Astrocyte (in vitro differentiated cells and primary cell): Measurements from ENCODE around the gene INPP5B.

Experiments
- CTCF ChIP-seq: IDR thresholded peaks from 2 replicates; pipeline ENCODE4 v1.5.1; 2011; ENCODE audit warnings: low read depth, mild to moderate bottlenecking, inconsistent platforms, low read length, moderate library complexity; ENCODE audit not compliant: insufficient read depth
- EZH2 ChIP-seq: IDR thresholded peaks from 2 replicates; pipeline ENCODE4 v1.6.1; 2012; ENCODE audit warnings: mild to moderate bottlenecking, low read length, inconsistent platforms; ENCODE audit not compliant: insufficient read depth

DNA sequence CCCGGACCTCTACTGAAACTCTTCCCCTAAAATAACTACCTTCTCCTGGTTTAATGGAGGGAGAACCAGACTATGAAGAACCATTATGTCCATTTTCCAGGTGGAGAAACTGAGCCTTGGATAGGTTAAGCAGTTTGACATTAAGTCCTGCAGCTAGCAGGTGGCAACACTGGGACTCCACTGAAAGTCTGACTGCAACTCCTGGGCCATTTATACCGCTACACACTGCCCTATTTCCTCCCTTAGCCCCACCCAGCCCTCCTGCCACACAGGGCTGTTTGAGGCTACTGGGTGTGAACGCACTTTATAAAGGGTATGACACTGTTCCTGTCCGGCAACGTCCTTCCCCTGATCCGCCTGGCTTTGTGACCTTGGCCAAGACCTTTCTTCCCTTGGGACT, 511 bp upstream of the INPP5B start:
- TF ChIP-seq CTCF: no peak
- TF ChIP-seq EZH2: no peak
